HL-60 (cell line): ENCODE data around the gene GFPT2.

Source experiments
- CTCF ChIP-seq: IDR thresholded peaks from one replicate; pipeline ENCODE4 v1.5.1; 2011; ENCODE audit warnings: low read length, control low read depth, inconsistent platforms; ENCODE audit not compliant: insufficient read depth
- GABPA ChIP-seq: IDR thresholded peaks from 2 replicates; pipeline ENCODE4 v1.6.1; 2012; ENCODE audit warnings: low read depth
- POLR2AphosphoS5 ChIP-seq: IDR thresholded peaks from 2 replicates; pipeline ENCODE4 v1.6.1; 2012; ENCODE audit warnings: low read depth
- TF ChIP-seq, protein P1 (sequence below): IDR thresholded peaks from 2 replicates; pipeline ENCODE4 v1.6.1; 2012; ENCODE audit warnings: low read depth; ENCODE audit not compliant: insufficient replicate concordance

DNA sequence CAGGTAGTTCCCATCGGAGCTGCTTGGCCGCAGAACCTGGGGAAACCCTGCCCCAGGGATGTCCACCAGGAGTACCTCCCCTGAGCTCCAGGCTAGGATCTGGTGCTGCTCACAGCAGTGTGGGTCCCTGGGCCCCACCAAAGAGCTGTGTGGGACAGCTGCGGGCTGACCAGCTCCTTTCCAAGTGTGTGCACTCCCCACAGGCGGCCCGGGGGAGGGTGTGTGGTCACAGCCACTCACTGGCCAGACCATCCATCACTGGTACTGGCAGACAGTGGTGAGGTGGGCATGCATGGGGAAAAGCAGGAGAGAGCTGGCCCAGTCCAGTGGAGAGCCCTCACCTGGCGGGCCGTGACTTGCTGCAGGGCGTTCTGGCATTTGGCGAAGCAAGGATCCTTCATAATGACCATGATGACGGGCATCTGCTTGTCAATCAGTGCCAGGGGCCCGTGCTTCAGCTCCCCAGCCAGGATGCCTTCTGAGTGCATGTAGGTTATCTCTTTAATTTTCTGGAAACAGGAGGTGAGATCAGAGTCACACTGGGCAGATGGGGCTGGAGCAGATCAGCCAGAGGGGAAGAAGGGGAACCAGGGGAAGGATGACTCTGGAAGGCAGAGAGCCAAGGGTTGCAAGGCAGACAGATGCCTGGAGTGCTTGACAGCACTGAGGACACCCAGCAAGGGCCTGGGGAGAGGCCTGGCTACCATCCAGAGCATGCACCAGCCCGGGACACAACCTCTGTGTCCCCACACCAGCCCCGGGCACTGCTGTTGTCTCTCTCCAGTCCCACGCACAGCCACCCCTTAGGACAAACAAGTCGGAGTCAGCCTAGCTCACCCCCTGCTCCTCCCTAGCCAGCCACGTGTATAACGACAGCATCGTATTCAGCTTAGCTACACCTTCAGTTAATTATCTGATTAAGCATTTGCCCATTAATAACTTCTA lies 48.4 kb downstream of the GFPT2 start:
- TF ChIP-seq CTCF (no peak), GABPA (no peak), POLR2AphosphoS5 (no peak)
- TF ChIP-seq, protein P1, sequence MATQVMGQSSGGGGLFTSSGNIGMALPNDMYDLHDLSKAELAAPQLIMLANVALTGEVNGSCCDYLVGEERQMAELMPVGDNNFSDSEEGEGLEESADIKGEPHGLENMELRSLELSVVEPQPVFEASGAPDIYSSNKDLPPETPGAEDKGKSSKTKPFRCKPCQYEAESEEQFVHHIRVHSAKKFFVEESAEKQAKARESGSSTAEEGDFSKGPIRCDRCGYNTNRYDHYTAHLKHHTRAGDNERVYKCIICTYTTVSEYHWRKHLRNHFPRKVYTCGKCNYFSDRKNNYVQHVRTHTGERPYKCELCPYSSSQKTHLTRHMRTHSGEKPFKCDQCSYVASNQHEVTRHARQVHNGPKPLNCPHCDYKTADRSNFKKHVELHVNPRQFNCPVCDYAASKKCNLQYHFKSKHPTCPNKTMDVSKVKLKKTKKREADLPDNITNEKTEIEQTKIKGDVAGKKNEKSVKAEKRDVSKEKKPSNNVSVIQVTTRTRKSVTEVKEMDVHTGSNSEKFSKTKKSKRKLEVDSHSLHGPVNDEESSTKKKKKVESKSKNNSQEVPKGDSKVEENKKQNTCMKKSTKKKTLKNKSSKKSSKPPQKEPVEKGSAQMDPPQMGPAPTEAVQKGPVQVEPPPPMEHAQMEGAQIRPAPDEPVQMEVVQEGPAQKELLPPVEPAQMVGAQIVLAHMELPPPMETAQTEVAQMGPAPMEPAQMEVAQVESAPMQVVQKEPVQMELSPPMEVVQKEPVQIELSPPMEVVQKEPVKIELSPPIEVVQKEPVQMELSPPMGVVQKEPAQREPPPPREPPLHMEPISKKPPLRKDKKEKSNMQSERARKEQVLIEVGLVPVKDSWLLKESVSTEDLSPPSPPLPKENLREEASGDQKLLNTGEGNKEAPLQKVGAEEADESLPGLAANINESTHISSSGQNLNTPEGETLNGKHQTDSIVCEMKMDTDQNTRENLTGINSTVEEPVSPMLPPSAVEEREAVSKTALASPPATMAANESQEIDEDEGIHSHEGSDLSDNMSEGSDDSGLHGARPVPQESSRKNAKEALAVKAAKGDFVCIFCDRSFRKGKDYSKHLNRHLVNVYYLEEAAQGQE: no peak
